NCI-H2029 (cell line): ENCODE results near the gene WNT6.
A peak's percentile ranks its signal among the peaks of the same experiment; 100 is the strongest.

Source experiments
- DNase-seq: peaks from one replicate; lab custom pipeline; 2025; lab: John Stamatoyannopoulos, UW

Gene WNT6

GRCh38 chr2:218857371-218858137, 2.1 kb upstream of the WNT6 start:
- DNase-seq: no peak

GRCh38 chr2:218858138-218858445, 1.5 kb upstream of the WNT6 start:
- no peak for DNase-seq

GRCh38 chr2:218858671-218859555, 692 bp upstream of the WNT6 start:
- DNase-seq: no peak

GRCh38 chr2:218859988-218860831, 605 bp downstream of the WNT6 start:
- DNase-seq: no peak

DNA sequence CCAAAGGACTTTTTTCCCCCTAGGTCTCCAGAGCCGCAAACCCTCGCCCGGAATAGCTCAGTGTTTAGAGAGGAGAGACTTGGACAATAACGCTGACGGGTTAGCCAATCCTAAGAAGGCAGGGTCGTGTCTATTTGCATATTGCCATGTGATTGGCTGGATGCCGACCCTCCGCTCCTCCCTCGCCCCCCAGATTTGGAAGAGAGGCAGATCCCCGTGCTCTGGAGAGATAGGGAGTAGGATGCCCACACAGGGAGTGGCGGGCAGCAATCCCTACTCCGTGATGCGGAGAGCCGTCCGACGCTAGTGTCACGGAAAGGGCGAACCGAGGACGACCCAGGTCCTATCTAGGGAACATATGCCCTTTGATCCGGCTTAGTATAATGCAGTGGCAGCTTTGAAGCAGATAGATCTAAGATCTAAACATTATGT, 1.4 kb downstream of the WNT6 start:
- DNase-seq: no peak

DNA sequence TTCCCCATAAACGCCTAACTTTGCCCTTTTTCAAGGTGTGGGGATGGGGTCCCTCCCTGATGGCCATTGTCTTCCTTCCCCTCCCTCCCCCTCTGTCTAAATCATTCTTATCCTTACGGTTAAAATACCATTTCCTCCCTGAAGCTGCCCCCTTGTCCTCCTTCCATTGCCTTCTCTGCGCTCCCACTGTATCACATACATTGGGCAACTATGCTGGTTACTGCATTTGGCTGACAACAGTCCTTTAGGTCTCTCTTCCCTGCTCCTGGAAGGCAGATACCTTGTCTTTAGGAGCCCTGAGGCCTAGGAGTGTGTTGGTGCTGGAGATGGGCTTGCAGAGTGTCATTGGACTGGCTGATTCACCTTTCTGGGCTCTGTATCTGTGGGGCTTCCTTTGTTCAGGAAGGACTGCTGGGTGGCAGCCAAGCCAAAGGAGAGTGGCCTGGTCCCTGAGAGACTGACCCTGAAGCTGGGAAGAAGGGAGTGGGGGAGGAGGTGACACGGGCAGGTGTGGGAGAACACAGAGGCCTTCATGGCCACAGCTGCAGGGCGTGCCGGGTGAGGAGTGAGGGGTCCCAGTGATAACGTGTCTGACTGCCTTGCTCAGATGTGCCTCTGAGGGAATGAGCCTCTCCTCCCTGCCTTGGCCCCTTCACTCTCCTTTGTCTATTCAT, 2.2 kb downstream of the WNT6 start:
- DNase-seq: no peak

DNA sequence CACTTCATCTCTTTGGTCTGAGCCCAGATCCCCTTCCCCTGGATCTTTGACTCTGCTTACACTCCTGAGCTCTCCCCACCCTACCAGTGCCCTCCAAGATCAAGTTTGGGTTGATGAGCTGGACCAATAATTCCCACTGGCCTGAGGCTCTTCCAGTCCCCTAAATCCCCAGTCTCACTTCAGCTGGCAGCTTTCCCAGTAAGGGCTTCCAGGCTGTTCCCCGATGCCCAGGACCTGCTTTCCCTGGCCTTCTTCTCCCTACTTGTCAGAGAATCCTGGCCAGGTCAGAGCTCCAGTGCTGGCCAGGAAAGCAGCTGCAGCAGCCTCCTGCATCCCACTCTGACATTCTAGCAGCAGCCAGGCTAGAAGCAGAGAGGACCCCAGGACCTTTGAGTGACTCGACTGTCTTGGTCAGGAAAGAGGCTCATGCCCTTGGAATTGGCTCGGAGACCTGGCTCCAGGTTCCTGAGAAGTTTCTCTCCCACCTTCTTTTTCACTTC, 3.5 kb downstream of the WNT6 start:
- DNase-seq: no peak

- no peak for DNase-seq
Observed at GRCh38 chr2:218865396-218865795, 5.8 kb downstream of the WNT6 start.

DNA sequence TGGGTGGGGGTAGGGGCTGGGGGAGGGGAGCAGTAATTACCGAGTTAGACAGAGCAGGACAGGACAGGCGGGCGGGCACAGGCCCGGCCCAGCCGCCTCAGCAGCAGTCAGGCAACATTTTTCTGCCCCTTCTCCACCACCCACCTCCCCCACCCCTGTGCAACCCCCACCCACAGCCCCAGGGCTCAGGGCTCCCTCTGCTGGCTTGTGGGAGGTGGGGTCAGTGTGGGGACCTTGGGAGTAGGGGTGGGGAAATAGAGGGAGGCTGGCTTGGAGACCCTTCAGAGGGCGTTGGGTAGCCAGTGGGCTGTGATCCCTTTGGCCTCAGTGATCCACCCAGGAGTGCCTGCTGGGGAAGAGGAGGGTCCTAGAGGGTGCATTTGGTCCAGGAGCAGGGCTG, 6.4 kb downstream of the WNT6 start:
- no peak for DNase-seq

GRCh38 chr2:218867900-218868299, 8.3 kb downstream of the WNT6 start:
- DNase-seq: no peak

DNA sequence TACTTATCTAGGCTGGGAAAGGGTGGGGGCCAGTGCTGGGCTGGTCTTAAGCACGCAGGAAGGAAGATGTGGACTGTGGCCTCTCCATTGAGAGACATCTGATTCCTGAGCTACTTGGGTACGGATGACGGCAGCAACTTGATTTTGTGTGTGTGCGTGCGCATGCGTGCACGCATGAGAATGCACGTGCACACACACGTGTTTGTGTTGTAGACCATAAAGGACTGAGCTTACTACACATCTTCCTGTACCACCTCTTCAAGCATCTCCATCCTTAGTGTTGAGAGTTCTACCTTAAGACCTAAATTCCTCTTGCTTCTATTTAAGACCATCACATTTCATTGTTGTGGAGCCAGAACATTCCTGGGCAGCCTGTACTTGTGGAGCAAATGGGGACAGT, 9.5 kb downstream of the WNT6 start:
- DNase-seq: no peak

DNA sequence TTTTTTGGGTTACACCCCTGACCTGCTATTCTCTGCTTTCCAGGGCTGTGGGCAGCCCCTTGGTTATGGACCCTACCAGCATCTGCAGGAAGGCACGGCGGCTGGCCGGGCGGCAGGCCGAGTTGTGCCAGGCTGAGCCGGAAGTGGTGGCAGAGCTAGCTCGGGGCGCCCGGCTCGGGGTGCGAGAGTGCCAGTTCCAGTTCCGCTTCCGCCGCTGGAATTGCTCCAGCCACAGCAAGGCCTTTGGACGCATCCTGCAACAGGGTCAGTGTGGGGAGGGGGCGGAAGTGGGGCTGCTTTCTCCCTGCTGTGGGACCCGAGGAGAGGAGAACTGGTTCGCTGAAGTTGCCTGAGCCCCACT, 11.4 kb downstream of the WNT6 start:
- no peak for DNase-seq

DNA sequence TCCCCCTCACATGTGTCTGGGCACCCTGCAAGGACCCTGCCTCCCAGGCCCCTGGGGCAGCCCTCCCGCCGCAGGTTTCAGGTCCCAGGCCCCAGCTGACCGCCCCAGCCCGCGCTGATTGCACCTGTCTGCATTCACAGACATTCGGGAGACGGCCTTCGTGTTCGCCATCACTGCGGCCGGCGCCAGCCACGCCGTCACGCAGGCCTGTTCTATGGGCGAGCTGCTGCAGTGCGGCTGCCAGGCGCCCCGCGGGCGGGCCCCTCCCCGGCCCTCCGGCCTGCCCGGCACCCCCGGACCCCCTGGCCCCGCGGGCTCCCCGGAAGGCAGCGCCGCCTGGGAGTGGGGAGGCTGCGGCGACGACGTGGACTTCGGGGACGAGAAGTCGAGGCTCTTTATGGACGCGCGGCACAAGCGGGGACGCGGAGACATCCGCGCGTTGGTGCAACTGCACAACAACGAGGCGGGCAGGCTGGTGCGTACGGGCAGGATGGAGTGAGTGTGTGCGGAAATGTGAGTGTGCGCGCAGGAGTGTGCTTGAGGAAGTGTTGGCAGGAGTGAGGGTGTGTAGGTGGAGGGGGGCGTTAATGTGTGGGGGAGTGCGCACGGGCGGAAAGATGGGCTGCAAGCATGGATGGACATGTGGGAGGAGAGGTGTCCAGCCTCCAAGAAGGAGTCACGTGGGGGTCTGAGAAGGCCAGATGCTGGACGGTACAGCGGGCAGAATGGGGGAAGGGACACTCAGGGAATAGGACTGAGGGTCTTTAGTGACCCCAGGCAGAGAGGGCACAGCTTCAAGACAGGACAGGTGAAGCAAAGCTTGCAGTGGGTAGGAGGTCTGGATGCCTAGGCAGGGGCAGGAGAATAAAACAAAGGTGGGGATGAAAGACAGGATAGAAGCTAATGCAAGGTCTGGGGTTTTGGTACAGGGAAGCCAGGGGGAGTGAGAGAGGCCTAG, 12.0 kb downstream of the WNT6 start:
- no peak for DNase-seq

DNA sequence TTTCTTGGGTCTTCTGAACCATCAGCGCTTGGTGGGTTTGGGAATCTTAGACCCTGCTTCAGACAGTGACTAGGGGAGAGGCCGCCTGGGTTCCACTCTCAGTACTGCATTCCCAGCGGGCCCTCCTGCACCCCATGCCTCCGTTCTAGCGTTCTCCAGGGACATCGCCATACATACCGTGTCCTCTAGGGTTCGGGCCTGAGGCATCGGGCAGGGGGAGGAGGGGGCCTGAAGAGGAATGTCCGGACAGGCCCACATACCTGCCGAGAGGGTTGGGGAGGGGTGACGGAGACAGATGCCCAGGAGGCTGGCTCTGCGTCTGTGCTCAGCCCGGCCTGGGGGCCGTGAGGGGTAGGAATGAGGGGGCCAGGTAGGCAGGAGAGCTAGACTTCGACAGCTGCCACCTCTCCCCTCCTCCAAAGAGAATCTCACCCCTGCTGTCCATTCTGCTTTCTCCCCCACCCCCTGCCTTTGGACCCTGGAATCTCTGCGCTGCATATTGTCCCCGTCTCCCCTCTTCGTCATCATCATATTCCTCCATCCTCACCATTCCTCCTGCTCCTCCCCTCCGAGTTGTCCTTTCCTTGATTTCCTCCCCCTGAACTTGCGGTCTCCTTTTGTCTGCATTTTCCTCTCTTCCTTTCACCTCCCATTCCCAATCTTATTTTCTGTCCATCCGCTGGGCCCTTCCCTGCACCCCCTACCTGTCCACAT, 13.2 kb downstream of the WNT6 start:
- DNase-seq: no peak

GRCh38 chr2:218873359-218874194, 14.0 kb downstream of the WNT6 start:
- DNase-seq: no peak

DNA sequence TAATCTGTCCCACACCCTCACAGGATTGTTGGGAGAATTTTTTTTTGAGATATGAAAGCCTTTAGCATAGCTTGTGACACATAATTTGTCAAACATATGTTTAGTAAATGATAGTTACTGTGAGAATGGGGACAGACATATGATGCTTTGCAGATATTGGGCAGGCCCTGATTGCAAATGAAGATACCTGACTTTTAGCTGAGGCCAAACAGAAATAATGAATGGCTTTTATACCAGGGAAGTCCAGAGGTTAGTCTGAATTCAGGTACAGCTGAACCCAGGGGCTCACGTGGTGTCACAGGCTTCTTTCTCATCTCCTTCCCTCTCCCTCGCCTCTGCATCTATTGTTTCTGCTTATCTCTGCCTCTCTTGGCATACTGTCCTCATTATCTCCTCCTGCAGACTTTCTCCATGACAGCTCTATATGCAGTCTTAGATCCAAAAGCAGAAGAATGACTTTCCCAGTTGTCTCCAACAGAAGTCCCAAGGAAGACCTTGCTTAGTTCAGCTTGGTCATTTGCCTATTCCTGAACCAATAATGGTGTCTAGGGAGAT, 16.2 kb downstream of the WNT6 start:
- no peak for DNase-seq

DNA sequence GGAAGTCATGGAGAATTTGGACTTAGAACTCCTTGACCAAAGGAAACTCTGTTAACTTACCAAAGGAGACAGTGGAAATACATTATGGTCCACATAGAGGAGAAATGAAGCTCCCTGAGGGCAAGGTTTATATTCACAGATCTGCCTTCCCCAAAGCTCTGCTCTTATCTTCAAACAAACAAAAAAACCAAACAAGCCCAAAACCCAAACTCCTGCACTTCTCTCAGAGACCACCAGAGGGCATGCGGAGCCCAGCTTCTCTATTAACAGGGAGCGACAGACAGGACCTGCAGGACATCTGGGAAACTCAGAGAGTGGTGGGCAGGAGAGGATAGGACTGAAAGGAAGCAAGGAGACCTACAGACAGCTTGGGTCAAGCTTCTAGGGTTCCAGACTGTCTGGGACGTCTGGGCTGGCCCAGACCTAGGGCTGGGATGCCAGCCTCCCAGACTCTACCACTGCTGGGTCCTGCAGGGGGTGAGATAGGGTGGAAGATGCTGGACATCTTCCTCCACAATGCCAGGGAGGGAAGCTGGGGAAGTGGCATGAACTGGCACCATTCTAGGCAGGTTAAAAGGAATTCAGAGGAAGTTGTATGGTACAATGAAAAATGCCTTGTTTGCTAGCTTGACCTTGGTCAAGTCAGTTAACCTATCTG, 17.1 kb downstream of the WNT6 start:
- peak; percentile 22 for DNase-seq

- no peak for DNase-seq
Observed at GRCh38 chr2:218877331-218877730, 17.7 kb downstream of the WNT6 start.
